Stimulated activated naive CD4-positive, alpha-beta T cell (primary cell): Measurements from ENCODE around the gene OSBPL5.

Experiments used
- DNase-seq, 6 experiments: peaks; one replicate each; lab custom pipeline; 2025; lab: John Stamatoyannopoulos, UW

Gene OSBPL5

DNA sequence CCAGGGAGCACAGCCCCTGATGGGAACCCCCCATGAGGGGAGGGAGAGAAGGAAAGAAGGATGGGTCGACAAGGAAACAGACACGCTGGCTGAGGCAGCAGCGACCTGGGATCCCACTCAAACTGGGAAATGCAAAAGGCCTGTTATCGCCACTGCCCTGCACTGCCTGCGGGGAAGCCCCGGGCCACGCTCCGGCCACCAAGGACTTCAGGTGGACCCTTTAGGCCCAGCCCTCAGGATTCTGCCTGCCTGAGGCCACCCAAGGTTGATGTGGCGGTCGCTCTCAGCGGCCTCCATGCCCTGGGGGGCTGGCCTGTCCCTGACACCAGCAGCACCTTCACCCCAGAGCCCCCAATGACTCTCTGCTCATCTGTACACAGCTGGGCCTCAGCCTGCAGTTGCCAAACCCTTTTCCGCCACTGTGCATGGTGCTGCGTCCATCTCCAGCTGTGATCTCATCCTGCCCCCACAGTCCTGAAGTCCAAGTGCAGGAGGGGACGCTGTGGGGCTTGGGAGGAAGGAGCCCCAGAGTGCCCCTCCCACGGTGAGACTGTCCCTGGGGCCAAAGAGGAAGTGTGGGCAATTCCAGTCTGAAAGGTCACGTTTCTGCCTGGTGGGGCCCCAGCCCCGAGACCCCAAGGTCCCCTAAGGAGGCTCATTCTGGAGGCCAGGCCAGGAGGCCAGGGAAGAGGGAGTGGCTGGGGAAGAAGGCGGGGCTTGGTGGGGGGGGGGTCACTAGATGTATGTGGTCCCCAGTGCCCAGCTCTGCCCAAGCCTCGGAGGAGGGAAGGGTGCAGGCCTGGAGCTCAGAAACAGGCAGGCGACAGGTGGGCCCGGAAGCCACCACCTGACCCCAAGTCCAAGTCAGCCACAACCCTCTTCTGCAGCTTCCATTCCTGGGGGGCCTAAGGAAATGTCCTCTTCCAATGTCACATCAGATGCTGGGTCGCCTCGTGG, 31.6 kb downstream of the OSBPL5 start:
- DNase-seq, result no peak

DNA sequence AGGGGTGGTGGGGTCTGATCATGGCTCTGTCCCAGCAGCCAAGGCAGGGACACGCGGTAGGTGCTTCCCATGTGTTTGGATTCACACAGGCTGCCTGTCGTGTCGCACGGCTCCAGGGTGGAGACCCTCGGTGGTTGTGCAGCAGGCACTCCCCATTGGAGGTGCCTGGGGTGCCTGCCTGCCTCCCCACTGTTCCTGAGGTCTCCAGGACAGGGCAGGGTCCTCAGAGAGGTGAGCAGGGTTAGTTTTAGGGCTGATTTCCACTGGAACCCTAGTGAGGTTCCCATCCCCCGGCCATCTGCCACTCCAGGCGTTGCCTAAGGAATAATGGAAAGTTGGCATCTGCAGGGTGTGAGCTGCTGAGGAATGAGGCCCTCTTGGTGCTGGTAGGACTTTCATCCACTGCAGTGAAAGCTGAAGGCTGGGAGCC, 32.3 kb downstream of the OSBPL5 start:
- no peak for DNase-seq

DNA sequence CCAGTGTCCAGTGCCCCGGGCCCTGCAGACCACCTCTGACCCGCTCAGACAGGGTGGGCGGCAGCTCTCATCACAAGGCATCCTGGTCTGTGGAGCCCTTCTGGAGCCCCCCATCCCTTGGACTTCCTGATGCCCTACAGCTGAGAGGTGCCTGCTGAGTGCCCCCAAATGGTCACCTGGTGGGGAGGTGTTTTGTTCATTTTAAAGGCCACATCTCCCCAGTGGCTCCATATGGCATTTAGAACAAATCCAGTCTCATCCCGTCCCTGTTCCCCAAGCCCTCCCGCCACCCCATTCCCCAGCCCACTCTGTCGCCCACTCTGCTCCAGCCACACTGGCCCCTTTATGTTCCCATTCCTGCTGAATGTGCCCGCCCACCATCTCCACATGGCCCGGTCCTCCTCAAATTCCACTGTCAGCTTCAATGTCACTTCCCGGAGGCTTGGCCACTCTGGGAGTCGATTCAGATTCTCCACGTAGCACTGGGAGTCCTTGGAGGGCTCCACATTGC, 32.8 kb downstream of the OSBPL5 start:
- DNase-seq, result no peak

DNA sequence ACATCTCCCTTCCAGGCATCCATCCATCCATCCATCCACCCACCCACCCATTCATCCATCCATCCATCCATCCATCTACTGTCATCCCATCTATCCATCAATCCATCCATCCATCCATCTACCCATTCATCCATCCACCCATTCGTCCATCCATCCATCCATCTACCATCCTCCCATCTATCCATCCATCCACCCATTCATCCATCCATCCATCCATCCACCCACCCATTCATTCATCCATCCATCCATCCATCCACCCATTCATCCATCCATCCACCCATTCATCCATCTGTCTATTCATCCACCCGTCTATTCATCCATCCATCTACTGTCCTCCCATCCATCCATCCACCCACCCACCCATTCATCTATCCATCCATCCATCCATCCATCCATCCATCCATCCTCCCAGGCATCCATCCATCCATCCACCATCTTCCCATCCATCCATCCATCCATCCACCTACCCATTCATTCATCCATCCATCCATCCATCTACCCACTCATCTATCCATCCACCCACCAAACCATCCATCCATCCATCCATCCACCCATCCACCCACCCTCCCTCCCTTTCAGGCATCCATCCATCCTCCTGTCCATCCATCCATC, 33.7 kb downstream of the OSBPL5 start:
- DNase-seq, result no peak

DNA sequence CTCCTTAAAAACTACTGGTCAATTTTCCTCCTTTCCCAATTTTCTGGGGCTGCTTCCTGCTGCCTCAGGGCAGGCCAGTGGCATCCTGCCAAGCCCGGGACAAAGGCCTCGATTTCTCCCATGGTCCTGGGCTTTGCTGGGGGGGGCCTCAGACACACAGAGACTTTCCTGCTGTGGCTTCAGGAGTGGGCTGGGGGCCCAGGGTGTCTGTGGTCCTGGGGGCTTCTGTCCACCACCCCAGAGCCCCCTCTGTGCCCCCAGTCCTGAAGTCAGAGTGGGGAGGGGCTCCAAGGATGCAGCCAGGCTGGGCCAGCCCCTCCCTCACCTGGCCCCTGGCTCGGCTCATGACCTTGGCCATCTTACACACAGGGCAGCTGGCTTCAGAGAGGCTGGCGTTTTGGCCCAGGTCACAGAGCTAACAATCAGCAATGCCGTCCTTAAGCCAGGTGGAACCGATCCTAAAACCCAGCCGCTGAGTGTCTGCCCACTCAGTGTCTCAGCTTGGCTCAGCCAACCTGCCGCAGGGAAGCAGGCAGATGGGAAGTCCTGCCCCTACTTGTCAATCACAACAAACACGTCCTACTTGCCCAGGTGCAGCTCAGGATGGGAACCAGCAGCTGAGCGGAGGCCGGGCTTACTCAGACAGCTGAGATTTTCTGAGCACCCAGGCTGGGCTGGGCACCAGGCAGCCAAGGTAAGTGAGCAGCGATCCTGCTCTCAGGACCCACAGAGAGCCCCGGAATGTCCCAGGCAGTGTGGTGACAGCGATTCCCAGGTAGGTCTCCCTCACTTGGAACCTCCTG, 34.6 kb downstream of the OSBPL5 start:
- DNase-seq, result no peak

DNA sequence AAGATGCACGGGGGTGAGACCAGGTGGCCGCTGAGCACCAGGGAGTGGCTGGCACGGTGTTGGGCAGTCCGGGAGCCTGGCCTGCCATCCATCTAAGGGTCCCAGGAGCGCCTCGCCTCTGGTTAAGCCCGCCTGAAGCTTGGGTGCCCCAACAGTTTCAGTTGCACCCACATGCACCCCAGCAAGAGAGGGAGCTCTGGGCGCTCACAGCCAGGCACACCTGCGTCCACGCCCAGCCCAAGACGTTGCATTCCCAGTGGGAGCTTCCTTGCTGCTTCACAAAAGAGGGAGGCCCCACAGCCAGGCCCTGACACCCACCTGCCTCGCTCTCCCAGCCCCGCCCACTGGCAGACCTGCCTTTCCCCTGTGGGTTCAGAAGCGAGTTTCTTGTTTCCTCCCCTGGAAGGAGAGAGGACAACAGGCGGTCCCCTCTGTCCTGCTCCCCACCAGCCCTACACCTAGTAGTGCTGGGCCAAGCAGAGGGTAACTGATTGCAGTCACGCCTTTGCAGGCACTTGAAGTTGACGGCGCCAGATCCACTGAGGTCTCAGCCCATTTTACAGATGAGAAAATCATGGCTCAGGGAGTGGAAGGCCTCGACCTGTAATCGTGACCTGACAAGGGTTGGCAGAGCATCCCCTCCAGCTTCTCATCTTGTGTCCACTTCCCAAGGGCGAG, 35.4 kb downstream of the OSBPL5 start:
- DNase-seq, result no peak

DNA sequence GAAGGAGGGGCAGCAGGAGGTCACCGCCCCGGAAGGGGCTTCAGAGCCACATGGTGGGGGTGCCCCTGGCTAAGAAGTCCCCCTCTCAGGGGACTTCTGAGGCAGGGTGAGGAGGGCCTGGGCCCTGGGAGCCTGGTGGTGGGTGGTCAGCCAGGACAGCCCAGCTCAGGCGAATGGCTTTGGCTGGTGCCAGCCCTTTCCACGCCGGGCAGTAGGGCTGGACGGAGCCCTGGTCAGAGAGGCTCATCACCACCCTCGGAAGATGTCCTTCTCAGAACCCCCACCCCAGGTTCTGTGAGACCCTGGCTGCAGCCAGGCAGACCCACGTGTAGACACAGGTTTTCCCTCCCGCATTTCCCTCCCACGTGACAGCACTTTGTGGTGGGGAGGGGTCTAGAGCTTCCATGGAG, 35.9 kb downstream of the OSBPL5 start:
- no peak for DNase-seq

DNA sequence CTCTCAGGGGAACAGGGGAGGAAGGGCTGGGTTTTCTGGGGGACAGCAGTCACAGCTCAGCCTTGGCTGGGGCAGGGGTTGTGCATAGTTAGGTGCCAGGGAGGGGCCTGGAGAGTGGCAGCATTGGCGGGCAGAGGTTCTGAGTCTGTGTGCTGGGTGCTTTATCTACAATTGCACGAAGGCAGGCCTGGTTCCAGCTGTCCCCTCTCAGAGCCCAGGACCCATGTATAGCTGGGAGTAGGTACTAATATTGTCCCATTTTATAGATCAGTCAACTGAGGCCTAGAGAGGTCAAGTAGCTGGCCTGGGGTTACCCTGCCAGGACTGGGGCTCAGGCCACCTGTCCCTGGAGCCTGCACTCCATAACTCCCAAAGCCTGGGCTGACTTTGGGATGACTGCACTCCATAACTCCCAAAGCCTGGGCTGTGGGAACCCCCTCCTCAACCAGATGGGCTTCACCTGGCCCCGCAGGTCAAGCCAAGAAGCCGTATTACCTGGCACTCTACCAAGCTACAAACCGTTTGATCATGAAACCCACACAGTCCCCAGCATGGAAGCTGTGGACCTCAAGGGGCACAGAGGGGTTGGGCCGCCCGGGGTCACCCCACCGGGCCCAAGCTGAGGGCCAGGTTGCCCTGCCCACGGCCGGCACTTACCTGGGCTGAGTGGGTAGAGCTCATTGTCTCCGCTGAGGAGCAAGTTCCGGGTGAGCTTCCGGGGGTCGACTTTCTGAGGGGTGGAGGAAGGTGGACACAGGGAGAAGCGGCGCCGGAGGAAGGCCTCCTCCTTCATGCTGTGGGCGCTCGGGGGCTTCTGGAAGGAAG, 36.5 kb downstream of the OSBPL5 start:
- DNase-seq, result no peak

DNA sequence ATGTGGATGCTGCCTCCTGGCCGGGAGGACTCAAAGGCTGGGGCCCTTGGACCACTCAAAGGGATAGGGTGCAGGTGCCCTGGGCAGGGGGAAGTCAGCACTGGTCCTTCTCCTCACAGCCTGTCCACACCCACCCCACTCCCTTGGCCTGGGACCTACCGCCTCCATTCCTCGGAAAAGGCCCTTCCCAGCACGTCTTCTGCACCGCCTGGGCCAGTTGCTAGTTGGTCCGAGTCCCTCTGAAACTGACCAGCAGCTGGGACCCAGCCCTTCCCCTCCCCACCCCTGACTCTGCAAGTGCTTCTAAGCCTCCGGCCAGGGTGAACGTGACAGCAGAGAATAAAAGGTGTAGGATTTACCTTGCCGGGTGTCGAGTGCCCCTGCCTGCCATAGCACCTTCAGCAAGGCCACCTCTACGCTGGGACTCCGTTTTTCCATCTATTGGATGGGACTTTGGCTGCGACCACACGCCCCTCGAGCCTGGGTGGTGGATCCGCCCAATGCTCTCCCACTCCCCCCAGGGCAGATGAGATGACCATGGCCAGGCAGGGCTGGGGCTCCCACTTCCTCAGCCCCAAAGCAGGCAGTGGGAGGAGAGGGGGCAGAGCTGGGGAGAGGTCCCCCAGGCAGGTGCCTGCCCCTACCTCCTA, 37.3 kb downstream of the OSBPL5 start:
- DNase-seq, result no peak

DNA sequence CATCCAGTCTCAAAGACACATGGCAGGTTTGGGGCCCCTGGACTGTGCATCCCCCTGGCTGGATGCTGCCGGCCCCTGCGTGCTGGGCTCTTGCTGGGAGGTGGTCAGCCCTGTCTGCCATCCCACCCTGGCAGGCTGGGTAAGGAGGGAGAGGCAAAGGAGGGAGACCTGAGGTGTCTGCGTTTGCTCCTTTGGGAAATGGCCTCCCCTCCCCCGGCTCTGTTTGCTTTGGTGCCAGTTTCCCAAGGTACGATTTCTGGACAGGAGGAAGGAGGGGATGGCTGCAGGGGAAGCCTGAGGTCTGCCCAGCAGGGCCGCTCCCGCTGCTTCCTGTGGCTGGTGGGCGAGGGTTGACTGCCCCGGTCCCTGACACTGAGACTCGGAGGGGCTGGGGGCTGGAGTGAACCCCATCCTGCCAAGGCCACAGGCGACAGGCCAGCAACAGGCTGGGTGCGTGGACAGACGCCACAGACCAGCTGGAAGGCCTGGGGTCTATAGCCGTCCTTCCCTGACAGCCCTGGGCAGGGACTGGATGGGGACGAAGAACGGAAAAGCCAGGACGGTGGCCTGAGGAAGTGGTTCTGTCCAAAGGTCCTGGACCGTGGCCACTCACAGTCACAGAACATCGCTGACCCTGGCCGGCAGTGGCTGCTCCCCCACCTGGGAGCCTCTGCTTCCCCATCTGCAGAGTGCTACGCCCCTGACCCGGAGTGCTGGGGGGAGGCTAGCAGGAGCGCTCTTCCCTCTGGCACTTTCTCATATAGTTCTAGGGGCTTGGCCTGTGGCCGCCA, 38.0 kb downstream of the OSBPL5 start:
- no peak for DNase-seq

DNA sequence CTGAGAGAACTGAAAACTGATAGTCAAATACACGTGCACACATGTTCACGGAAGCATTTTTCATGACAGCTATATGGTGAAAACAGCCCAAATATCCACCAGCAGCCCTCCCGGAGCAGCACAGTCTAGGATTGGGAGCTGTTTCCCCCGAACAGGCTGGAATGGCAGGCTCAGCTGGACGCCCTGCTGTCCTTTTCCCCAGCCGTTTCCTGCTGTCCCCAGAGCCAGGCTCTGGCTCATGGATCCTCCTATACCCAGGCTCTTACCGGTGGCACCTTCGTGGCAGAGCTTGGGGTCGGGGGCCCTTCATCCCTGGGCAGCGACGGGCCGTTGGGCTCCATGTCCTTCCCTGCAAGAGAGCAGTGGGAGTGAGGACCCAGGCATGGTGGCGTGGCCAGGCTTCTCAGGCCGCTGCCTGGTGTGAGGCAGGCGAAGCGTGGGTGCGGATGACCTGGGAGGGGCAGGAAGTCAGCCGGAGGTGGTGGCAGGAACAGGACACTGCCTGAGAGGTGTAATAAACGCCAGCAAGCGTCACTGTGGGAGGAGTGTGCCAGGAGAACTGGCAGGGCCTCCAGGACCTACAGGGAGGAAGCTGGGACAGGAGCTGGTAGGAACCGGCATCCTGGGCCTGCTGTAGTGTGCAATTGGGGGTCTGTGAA, 38.8 kb downstream of the OSBPL5 start:
- DNase-seq, result no peak

DNA sequence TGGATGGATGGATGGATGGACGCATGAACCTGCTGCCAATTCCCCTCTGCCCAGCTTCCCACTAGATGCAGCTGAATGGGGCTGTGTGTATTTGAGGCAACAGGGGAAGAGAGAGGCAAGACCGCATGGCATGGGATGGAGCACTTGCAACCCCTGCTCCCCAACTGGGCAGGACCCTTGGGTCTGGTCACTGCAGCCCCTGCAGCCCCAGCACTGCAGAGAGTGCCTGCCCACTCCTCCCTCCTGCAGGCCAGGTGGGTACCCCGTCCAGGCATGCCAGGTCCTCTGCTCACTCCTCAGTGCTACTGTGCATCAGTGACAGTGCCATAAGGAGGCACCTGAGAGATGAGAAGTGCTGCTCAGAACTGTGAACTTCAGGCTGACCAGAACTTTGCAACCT, 40.3 kb downstream of the OSBPL5 start:
- no peak for DNase-seq

DNA sequence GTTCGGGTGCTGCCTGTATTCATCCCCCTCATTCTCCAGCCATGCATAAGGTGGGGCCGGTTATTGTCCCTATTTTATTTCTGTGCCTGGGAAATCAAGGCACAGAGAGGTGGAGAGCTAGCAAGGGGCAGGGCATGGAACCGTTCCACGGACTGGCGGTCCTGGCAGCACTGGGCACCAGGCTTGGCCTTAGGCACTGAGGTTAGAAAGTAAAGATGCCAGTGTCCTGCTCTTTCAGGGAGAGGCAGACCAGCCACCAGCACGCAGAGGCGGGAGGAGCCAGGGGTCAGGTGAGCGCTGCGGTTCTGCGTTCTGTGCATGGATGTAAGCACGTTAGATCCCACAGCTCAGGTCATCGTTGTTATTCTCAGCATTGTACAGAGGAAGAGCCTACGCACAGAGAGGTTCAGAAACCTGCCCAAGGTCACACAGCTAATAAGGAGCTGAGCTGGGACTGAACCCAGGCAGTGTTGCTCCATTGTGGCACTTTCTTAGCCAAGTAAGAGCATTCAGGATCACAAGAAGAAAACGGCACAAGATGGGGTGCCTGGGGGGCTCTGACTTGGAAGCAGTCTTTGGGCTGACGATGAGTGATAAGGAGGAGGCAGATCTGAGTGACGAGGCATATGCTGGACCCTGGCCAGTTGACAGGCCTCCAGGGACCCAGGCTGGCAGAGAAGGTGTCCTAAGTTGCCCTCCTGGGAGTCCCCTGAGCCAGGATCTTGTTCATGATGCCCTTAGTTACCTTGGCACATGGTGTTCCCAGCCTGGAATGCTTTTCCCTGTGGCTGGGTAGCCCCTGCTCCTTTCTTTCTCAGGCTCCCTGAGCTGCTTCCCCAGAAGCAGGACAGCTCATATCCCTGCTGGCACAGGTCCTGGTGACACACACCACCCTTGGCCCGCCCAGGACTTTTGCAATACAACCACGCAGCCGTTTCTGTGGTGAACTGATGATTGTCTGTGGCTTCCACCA, 41.1 kb downstream of the OSBPL5 start:
- DNase-seq, result no peak

DNA sequence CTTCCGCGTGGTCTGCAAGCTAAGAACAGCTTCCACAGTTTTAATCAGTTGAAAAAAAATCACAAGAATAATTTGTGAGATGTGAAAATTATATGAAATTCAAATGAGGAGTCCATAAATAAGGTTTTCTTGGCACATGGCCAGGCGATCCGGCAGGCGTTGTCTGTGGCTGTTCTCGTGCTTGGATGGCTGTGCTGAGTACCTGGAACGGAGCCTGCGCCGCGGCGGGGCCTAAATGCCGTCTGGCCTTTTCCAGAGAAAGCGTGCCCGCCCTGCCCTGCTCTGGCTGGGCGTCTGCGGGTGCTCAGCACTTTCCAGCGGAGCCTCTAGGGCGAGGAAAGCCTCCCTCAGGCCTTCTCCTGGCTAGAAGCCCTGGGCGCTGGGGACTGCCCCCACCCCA, 41.8 kb downstream of the OSBPL5 start:
- no peak for DNase-seq

DNA sequence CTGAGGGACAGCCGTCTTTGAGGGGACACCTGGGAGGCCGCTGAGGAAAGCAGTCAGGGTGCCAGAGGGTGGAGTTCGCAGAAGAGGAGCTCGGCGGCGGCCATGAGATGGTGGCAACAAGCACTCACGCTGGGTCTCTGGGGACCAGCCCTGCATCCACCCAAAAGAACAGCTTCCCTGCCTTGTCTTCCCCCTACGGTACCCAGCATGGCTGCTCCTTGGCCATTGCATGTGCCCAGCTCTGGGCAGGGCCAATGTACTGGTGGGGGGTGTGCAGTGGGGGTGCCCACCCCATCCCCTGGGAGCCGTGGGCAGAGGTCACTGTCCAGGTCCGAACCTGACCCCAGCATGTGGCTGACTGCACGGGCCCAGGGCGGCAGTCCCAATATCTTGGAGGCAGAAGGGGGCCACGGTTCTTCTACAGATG, 42.3 kb downstream of the OSBPL5 start:
- DNase-seq, result no peak

DNA sequence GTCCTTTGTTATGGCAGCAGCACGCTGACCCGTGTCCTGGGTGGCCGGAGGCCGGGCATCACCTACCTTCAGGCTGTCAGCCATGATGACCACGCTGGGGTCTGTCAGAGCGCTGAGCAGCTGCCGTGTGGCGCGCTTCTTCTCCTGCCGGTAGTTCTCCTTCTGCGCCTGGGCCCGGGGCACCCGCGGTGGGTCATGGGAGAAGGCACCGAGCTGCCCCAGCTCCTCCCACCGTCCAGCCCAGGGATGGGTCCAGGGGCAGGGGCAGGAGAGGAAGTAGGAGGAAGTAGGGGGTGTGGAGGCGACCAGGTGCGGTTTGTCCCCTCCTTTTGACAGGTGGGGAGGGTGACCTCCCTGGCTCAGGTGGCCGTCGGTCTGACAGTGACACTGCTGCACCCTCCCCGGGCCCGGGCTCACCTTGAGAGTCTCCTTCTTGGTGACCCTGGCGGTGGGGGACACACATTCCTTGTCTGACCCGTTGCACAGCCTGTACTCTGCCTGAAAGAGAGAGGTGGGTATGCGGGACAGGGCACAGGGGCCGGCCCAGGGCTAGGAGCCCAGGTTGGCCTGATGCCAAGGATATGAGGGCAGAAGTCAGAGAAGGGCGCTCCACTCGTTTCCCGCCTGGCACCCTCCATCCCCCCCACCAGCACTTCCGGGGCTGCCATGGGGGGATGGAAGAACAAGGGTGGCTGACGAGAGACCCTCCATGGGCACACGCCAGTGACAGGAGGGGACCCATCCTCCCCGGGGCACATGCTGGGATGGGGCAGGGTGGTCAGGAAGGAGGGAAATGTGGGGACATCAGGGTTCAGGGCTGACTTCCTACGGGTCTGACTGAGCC, 43.0 kb downstream of the OSBPL5 start:
- DNase-seq, result no peak

DNA sequence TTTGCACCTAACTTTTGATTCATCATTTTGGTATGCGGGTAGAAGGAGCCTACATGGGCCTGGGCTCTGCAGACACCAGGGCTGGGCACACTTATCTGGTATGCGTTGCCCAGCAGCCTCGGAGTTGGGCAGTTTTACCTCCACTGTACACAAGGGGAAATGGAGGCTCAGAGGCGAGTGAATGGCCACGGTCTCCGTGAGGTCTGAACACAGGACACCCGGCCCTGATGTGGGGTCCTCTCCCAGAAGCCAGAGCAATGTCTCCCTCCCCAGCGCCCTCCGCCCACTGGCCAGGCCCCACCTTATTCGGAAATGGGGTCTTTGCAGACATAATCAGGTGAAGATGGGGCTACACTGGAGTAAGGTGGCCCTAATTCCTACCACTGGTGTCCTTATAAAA, 43.7 kb downstream of the OSBPL5 start:
- no peak for DNase-seq
